Kidney (tissue), 14 donors: ENCODE data around the gene MCMBP. TPM values are rescaled to one million over a fixed set of nuclear protein-coding genes. Genes with fewer than 3 reads are reported as not detected.
"Not testable (repeated sequence)": the region's sequence is repeated elsewhere in the genome, so short reads cannot be mapped to it uniquely, and the experiment has no call there.

Experiments
- DNase-seq, 5 donors: peaks; one replicate each; pipeline ENCODE4 v3.0.0-alpha.2; 2013 to 2020
- FAIRE-seq: peaks from 2 replicates; lab custom pipeline; 2012; peaks lifted over from hg19 to GRCh38; lab: Jason Lieb, UNC
- H3K27ac ChIP-seq, 2 donors: one replicate each; pipeline ENCODE4 v1.7.0; 2013; ENCODE audit warnings: low read depth in 2 of 2, low read length in 2 of 2, inconsistent platforms in 1 of 2
- H3K27me3 ChIP-seq: one replicate; pipeline ENCODE4 v1.7.1; 2013; ENCODE audit warnings: low read length, inconsistent platforms; ENCODE audit not compliant: control insufficient read depth, insufficient read depth
- H3K36me3 ChIP-seq, 3 donors: one replicate each; pipeline versions ENCODE4 v1.7.0 to v1.7.1; 2013; ENCODE audit warnings: low read length in 3 of 3, control low read depth in 1 of 3, inconsistent platforms in 1 of 3; ENCODE audit not compliant: insufficient read depth in 3 of 3, control insufficient read depth in 2 of 3
- H3K4me1 ChIP-seq, 3 donors: one replicate each; pipeline versions ENCODE4 v1.7.0 to v1.7.1; 2013; ENCODE audit warnings: low read length in 3 of 3, inconsistent platforms in 1 of 3, low read depth in 1 of 3; ENCODE audit not compliant: control insufficient read depth in 2 of 3, insufficient read depth in 2 of 3
- H3K4me3 ChIP-seq, 3 donors: one replicate each; pipeline versions ENCODE4 v1.7.0 to v1.8.1; 2013; ENCODE audit warnings: low read length in 3 of 3, control low read depth in 1 of 3, inconsistent platforms in 1 of 3
- H3K9ac ChIP-seq, 3 donors: one replicate each; pipeline versions ENCODE4 v1.7.0 to v1.7.1; 2013; ENCODE audit warnings: low read length in 3 of 3, control low read depth in 1 of 3, inconsistent platforms in 1 of 3
- H3K9me3 ChIP-seq, 3 donors: one replicate each; pipeline versions ENCODE4 v1.7.0 to v1.7.1; 2013; ENCODE audit warnings: low read length in 3 of 3, control low read depth in 1 of 3, inconsistent platforms in 1 of 3; ENCODE audit not compliant: control insufficient read depth in 2 of 3, insufficient read depth in 1 of 3
- intact Hi-C: fragments of 100-400 bp; cut with DNase I; formaldehyde crosslinking; loops from one replicate; pipeline ENCODE4 v1.11.1; 2022
- polyA plus RNA-seq: library from polyadenylated mRNA; stranded (reverse); fragments of 350-450 nt; fragmentation: Illumina TruSeq; extraction: RNeasy Lipid Tissue Mini Kit (QIAGEN cat#74804); gene quantifications from one replicate; pipeline ENCODE4 v1.2.3, GENCODE V29; 2014; ENCODE audit warnings: low read depth, low replicate concordance; ENCODE audit not compliant: insufficient read depth
- total RNA-seq: library from RNA; stranded (reverse); fragmentation: NEBNext Ultra II Directional; extraction: Animal tissue kit (Norgen Biotek cat#: 25700); gene quantifications from one replicate; pipeline ENCODE4 v1.2.1, GENCODE V29; 2021
- TF ChIP-seq, protein P1 (sequence below): IDR thresholded peaks from 3 replicates; pipeline ENCODE4 v1.5.1; 2012; ENCODE audit warnings: mild to moderate bottlenecking, moderate library complexity, borderline replicate concordance; ENCODE audit not compliant: insufficient read depth; ENCODE audit errors: extremely low read depth
- donor health status: control.
- donor health status: control.
- donor health status: control.
- donor health status: control.
- donor health status: control.
- donor health status: DM: yes; HTN: yes; CAD: no.
- donor health status: Normal renal cell carcinoma (clear cell type).

Gene MCMBP
- total and polyA plus RNA-seq, 2 donors from 2014 or later = 21.3 to 45.3 TPM

DNA sequence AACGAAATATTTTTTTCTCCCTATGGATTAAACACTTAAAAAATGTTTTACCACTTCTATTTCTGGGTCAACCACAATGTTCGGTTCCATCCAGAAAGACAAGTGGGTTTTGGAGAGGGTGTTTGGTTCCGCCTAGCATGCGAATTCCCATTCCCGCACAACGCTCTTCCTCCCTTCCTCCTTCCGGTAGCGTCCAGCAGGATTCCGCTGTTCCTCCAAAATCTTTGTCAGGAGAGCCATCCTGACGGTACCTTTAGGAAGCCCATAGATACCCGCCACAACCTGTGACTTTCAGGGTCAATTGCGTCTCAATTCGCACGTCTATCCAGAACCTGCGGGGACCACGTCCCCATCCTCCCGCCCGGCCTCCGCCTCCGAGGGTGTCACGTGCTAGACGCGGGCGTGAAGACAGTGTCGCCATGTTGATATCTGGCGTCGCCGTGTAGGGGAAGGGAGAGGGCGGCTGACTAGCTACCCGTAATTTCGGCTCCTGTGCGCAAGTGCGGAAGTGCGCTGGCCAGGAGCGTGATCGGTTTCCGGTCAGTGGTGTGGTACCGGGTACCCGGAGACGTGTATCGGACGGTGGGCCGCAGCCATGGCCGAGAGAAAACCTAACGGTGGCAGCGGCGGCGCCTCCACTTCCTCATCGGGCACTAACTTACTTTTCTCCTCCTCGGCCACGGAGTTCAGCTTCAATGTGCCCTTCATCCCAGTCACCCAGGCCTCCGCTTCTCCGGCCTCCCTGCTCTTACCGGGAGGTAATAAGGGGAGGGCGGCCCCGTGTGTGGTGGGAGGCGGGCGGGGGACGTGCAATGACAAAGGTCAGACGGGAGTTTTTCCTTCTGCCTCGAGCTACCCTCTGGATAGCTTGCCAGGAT is 19.8 kb upstream of the MCMBP start, which contains the start of gene SEC23IP:
Gene SEC23IP (plus strand): TSS at position 543 of the 878 bp plus-strand sequence. CDS start 53 bp downstream, at position 596.
- Histone ChIP-seq H3K27ac (peak within 1 kb of the TSS; percentile 75 to 88), H3K9ac (peak within 1 kb of the TSS; percentile 61 to 97 (median 95)), H3K4me3 (peak within 1 kb of the TSS; percentile 97 to 100 (median 99)), H3K4me1 (peaks cover 0 to 25% (median 8%) of the 10 kb centered on the region in 3 donors), H3K9me3 (no peaks in the 10 kb centered on the region), H3K27me3 (no peaks in the 10 kb centered on the region), H3K36me3 (peaks cover 0 to 2% (median 0%) of the 10 kb centered on the region in 3 donors)
- no peak for FAIRE-seq
- TF ChIP-seq, protein P1, sequence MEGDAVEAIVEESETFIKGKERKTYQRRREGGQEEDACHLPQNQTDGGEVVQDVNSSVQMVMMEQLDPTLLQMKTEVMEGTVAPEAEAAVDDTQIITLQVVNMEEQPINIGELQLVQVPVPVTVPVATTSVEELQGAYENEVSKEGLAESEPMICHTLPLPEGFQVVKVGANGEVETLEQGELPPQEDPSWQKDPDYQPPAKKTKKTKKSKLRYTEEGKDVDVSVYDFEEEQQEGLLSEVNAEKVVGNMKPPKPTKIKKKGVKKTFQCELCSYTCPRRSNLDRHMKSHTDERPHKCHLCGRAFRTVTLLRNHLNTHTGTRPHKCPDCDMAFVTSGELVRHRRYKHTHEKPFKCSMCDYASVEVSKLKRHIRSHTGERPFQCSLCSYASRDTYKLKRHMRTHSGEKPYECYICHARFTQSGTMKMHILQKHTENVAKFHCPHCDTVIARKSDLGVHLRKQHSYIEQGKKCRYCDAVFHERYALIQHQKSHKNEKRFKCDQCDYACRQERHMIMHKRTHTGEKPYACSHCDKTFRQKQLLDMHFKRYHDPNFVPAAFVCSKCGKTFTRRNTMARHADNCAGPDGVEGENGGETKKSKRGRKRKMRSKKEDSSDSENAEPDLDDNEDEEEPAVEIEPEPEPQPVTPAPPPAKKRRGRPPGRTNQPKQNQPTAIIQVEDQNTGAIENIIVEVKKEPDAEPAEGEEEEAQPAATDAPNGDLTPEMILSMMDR = no peak
- peak; percentile 96 to 99 (median 97) for DNase-seq
- intact Hi-C loops = no loop called here

DNA sequence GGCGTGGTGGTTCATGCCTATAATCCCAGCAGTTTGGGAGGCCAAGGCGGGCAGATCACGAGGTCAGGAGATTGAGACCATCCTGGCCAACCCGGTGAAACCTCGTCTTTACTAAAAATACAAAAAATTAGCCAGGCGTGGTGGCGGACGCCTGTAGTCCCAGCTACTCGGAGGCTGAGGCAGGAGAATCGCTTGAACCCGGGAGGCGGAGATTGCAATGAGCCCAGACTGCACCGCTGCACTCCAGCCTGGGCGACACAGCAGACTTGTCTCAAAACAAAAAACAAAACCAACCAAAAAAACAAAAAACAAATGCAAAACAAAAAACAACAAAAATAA is 19.2 kb upstream of the MCMBP start:
- FAIRE-seq, DNase-seq, intact Hi-C loops, H3K27me3 ChIP-seq, H3K36me3 ChIP-seq, H3K9me3 ChIP-seq: not testable (repeated sequence)
- peak overlapping the region; percentile 75 to 88 for H3K27ac ChIP-seq
- H3K4me3 ChIP-seq = peak overlapping the region; percentile 97 to 100 (median 99)
- peak overlapping the region in 2 of 3 donors; percentile 95 to 97 for H3K9ac ChIP-seq
- H3K4me1 ChIP-seq = peaks cover 0 to 22% (median 2%) of the 10 kb centered on the region in 3 donors

DNA sequence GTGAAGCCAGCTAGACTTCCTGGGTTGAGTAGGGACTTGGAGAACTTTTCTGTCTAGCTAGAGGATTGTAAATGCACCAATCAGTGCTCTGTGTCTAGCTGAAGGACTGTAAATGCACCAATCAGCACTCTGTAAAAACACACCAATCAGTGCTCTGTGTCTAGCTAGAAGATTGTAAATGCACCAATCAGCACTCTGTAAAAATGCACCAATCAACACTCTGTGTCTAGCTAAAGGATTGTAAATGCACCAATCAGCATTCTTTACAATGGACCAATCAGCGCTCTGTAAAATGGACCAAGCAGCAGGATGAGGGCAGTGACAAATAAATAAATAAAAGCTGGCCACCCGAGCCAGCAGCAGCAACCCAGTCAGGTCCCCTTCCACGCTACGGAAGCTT is 17.7 kb upstream of the MCMBP start:
- H3K9ac ChIP-seq, H3K36me3 ChIP-seq, H3K4me1 ChIP-seq, FAIRE-seq, H3K9me3 ChIP-seq, intact Hi-C loops, H3K27me3 ChIP-seq, DNase-seq, H3K27ac ChIP-seq, H3K4me3 ChIP-seq: not testable (repeated sequence)

DNA sequence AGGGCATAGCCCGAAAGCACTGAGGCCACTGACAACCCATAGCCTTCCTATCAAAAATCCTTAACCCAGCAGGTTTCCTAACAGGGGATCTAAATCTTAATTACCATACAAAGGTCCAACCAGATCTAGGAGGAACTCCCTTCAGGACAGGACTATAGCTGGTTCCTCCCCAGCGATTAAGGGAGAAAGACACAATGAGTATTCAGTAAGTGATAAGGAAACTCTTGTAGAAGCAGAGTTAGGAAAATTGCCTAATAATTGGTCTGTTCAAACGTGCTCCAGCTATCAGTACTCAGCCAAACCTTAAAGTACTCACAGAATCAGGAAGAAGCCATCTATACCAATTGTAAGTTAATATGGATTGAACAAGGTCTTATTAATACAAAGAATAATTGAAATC is 16.6 kb upstream of the MCMBP start:
- H3K4me3 ChIP-seq, H3K9ac ChIP-seq, H3K36me3 ChIP-seq, H3K27me3 ChIP-seq, FAIRE-seq, H3K4me1 ChIP-seq, H3K27ac ChIP-seq, DNase-seq, H3K9me3 ChIP-seq, intact Hi-C loops: not testable (repeated sequence)

DNA sequence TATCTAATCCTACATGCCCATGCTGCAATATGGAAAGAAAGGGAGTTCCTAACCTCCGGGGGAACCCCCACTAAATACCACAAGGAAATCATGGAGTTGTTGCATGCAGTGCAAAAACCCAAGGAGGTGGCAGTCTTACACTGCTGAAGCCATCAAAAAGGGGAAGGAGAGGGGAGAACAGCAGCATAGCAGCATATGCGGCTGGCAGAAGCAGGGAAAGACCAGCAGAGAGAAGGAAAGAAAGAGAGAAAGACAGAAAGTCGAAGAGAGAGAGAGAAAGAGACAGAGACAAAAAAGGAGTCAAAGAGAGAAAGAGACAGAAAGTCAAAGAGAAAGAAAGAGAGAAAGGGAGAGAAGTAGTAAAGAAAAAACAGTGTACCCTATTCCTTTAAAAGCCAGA is 16.1 kb upstream of the MCMBP start:
- H3K9me3 ChIP-seq, H3K27ac ChIP-seq, H3K27me3 ChIP-seq, H3K36me3 ChIP-seq, H3K4me3 ChIP-seq, DNase-seq, H3K9ac ChIP-seq, FAIRE-seq, H3K4me1 ChIP-seq, intact Hi-C loops: not testable (repeated sequence)

DNA sequence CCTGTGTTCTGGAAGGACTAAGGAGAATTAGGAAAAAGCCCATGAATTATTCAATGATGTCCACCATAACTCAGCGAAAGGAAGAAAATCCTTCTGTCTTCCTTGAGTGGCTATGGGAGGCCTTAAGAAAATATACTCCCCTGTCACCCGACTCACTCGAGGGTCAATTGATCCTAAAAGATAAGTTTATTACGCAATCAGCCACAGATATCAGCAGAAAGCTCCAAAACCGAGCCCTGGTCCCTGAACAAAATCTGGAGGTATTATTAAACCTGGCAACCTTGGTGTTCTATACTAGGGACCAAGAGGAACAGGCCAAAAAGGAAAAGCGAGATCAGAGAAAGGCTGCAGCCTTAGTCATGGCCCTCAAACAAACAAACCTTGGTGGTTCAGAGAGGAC is 13.4 kb upstream of the MCMBP start:
- H3K27ac ChIP-seq, DNase-seq, FAIRE-seq, H3K9me3 ChIP-seq, H3K4me3 ChIP-seq, H3K9ac ChIP-seq, intact Hi-C loops, H3K36me3 ChIP-seq, H3K4me1 ChIP-seq, H3K27me3 ChIP-seq: not testable (repeated sequence)

DNA sequence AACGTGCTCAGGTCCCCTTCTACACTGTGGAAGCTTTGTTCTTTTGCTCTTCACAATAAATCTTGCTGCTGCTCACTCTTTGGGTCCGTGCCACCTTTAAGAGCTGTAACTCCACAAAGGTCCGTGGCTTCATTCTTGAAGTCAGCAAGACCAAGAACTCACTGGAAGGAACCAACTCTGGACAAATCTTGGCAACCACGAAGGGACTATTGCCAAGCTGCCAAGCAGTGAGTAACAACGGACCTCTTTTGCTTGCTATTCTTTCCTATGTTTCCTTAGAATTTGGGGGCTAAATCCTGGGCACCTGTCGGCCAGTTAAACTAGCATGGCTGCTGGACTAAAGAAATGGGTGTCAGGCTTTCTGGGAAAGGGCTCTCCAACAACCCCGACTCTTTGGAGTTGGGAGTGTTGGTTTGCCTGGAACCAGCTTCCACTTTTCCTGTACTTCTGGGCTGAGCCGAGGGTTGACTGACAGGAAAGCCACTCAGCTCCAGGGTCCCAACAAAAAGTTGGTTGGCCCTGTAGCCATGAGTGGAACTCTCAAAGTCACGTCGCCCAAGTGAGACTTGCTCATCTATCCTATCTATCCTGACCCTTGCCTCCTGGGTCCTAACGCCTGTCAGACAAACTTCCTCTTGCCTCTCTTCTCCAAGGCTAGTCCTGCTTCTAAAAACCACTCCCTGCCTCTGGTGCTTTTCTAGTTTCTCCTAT is 11.4 kb upstream of the MCMBP start:
- H3K36me3 ChIP-seq, DNase-seq, FAIRE-seq, H3K9me3 ChIP-seq, H3K4me1 ChIP-seq, H3K4me3 ChIP-seq, H3K27ac ChIP-seq, H3K9ac ChIP-seq, H3K27me3 ChIP-seq, intact Hi-C loops: not testable (repeated sequence)
